ENCODE measurements around the gene TRIM13.
"Not testable (repeated sequence)": the region's sequence is repeated elsewhere in the genome, so short reads cannot be mapped to it uniquely, and the experiment has no call there.

TRIM13 gene

GRCh38 chr13:50038266-50038665 lies 41.4 kb downstream of the TRIM13 start:
- in situ Hi-C loops (cut with MboI; ENCODE audit: low sequenced_read_pairs): no loop called here

GRCh38 chr13:50052478-50052877 lies 55.6 kb downstream of the TRIM13 start:
- in situ Hi-C loops (cut with MboI; ENCODE audit: low sequenced_read_pairs): no loop called here

- in situ Hi-C loops (cut with MboI; ENCODE audit: low sequenced_read_pairs): no loop called here
Observed at GRCh38 chr13:50053844-50054243, 57.0 kb downstream of the TRIM13 start.

GRCh38 chr13:50055454-50055853 lies 58.6 kb downstream of the TRIM13 start:
- in situ Hi-C loops (cut with MboI; ENCODE audit: low sequenced_read_pairs): no loop called here

- in situ Hi-C loops (cut with MboI; ENCODE audit: low sequenced_read_pairs): no loop called here
Observed at GRCh38 chr13:50060718-50061117, 63.9 kb downstream of the TRIM13 start.

GRCh38 chr13:50062336-50062735 lies 65.5 kb downstream of the TRIM13 start:
- in situ Hi-C loops (cut with MboI; ENCODE audit: low sequenced_read_pairs): not testable (repeated sequence)

GRCh38 chr13:50065712-50066111 lies 68.9 kb downstream of the TRIM13 start:
- in situ Hi-C loops (cut with MboI; ENCODE audit: low sequenced_read_pairs): no loop called here

Data from HL-60/S4 (cell line).